Lung (tissue), 12 donors: ENCODE measurements around the gene AGAP2. TPM values are rescaled to one million over a fixed set of nuclear protein-coding genes. Genes with fewer than 3 reads are reported as not detected.
"Not testable (repeated sequence)": the region's sequence is repeated elsewhere in the genome, so short reads cannot be mapped to it uniquely, and the experiment has no call there.

Source experiments
- ATAC-seq: fragments of 200-7000 bp; cut with Tn5 transposase; one replicate; pipeline ENCODE4 v1.9.1; 2020; ENCODE audit warnings: moderate number of reproducible peaks; ENCODE audit not compliant: insufficient read depth, low FRiP score
- DNase-seq, 3 donors: peaks; one replicate each; pipeline ENCODE4 v3.0.0-alpha.2; 2013 to 2017
- H3K27ac ChIP-seq, 2 donors: one replicate each; pipeline ENCODE4 v1.5.1; 2013; ENCODE audit warnings: mild to moderate bottlenecking in 2 of 2, moderate library complexity in 2 of 2, control low read depth in 1 of 2, inconsistent platforms in 1 of 2, low read depth in 1 of 2, low read length in 1 of 2
- H3K27me3 ChIP-seq, 3 donors: one replicate each; pipeline ENCODE4 v1.5.1; 2013; ENCODE audit warnings: low read length in 2 of 3; ENCODE audit not compliant: control insufficient read depth in 3 of 3, insufficient read depth in 3 of 3
- H3K36me3 ChIP-seq, 4 donors: one replicate each; pipeline ENCODE4 v1.5.1; 2013; ENCODE audit warnings: low read length in 4 of 4, mild to moderate bottlenecking in 1 of 4, moderate library complexity in 1 of 4; ENCODE audit not compliant: control insufficient read depth in 4 of 4, insufficient read depth in 4 of 4
- H3K4me1 ChIP-seq, 5 donors: one replicate each; pipeline ENCODE4 v1.5.1; 2013; ENCODE audit warnings: low read length in 5 of 5, mild to moderate bottlenecking in 2 of 5, moderate library complexity in 1 of 5; ENCODE audit not compliant: control insufficient read depth in 5 of 5, insufficient read depth in 5 of 5
- H3K4me3 ChIP-seq: one replicate; pipeline ENCODE4 v1.5.1; 2013; ENCODE audit warnings: mild to moderate bottlenecking, control low read depth, moderate library complexity
- H3K9ac ChIP-seq, 2 donors: one replicate each; pipeline ENCODE4 v1.5.1; 2013; ENCODE audit warnings: low read length in 2 of 2, control low read depth in 1 of 2; ENCODE audit not compliant: insufficient read depth in 1 of 2
- H3K9me3 ChIP-seq, 4 donors: one replicate each; pipeline ENCODE4 v1.5.1; 2013; ENCODE audit warnings: low read length in 3 of 4, mild to moderate bottlenecking in 1 of 4, moderate library complexity in 1 of 4; ENCODE audit not compliant: control insufficient read depth in 4 of 4, insufficient read depth in 3 of 4
- CTCF ChIP-seq: IDR thresholded peaks from 2 replicates; pipeline ENCODE4 v1.5.1; 2012; ENCODE audit warnings: mild to moderate bottlenecking; ENCODE audit errors: control extremely low read depth, extremely low read depth
- WGBS, 2 donors: extraction: QIAGEN DNeasy Blood & Tissue Kit; methylation state at CpG; one replicate each; pipeline ENCODE4 v1.1.7; 2013; 5-methylcytosine and 5-hydroxymethylcytosine counted together
- polyA plus RNA-seq, 2 donors: library from polyadenylated mRNA; stranded (reverse); fragments of 200-250 nt; gene quantifications; one replicate each; pipeline ENCODE4 v1.2.1, GENCODE V29; 2013
- total RNA-seq, 2 donors: library from RNA; depleted of rRNA in 1 of 2; stranded (reverse); fragments of >200 nt in 1 of 2; gene quantifications; one replicate each; pipeline ENCODE4 v1.2.1, GENCODE V29; 2014 to 2021
- donor health status: control.
- donor health status: control.
- donor health status: Bipolar disorder and iron deficiency.
- donor health status: healthy.
- donor health status: DM: yes; HTN: yes; CAD: no.

The AGAP2 gene
- total and polyA plus RNA-seq, 4 donors = 1.4 to 4.8 (median 3.0) TPM

- WGBS, 2 donors = 74 to 83% methylated on average over 2 of the region's 2 CpGs
Observed at GRCh38 chr12:57688931-57689330, 49.6 kb downstream of the AGAP2 start.

DNA sequence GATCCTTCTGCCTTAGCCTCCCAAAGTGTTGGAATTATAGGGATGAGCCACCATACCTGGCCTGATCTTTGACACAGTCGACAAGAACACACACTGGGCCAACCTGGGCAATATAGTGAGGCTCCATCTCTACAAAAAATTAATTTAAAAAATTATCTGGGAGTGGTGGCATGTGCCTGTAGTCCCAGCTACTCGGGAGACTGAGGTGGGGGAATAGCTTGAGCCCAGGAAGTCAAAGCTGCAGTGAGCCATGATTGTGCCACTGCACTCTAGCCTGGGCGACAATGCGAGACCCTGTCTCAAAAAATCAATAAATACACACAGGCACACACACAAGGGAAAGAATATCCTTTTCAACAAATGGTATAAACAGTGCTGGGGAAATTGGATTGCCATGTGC, 50.7 kb downstream of the AGAP2 start:
- no peaks in the 10 kb centered on the region for H3K9me3 ChIP-seq
- ATAC-seq (no peak), DNase-seq (no peak)
- H3K9ac ChIP-seq = no peak overlapping the region
- H3K27ac ChIP-seq = no peak overlapping the region
- 78 to 82% methylated on average over 4 of the region's 4 CpGs for WGBS, 2 donors
- no peak overlapping the region for H3K4me3 ChIP-seq
- no peaks in the 10 kb centered on the region for H3K36me3 ChIP-seq
- TF ChIP-seq CTCF = no peak
- H3K27me3 ChIP-seq = peaks cover 0 to 8% (median 0%) of the 10 kb centered on the region in 3 donors
- no peaks in the 10 kb centered on the region for H3K4me1 ChIP-seq

More at GRCh38 chr12:57688931-57689330, 49.6 kb downstream of the AGAP2 start:
- no peak for TF ChIP-seq CTCF
- Histone ChIP-seq H3K9ac (no peak overlapping the region), H3K9me3 (no peaks in the 10 kb centered on the region), H3K4me1 (peaks cover 0 to 4% (median 0%) of the 10 kb centered on the region in 5 donors), H3K4me3 (no peak overlapping the region), H3K36me3 (no peaks in the 10 kb centered on the region), H3K27ac (no peak overlapping the region), H3K27me3 (peaks cover 0 to 8% (median 0%) of the 10 kb centered on the region in 3 donors)
- no peak for DNase-seq
- ATAC-seq = no peak

DNA sequence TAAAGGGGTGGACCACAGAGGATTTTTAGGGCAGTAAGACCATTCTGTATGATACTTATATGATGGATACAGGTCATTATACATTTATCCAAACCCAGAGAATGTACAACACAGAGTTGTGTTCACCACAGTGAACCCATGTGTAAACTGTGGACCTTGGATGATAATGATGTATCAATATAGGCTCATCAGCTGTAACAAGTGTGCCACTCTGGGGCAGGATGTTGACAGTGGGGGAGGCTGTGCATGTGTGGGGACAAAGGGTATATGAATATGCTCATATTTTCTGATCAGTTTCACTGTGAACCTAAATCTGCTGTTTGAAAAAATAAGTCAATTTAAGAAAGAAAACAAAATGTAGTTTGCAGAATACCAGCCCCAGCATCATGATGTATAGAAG, 58.8 kb downstream of the AGAP2 start:
- H3K27ac ChIP-seq = no peak overlapping the region
- H3K9ac ChIP-seq = no peak overlapping the region
- no peaks in the 10 kb centered on the region for H3K36me3 ChIP-seq
- H3K4me1 ChIP-seq = no peaks in the 10 kb centered on the region
- ATAC-seq (no peak), DNase-seq (no peak)
- H3K27me3 ChIP-seq = peaks cover 0 to 1% (median 0%) of the 10 kb centered on the region in 3 donors
- no peaks in the 10 kb centered on the region for H3K9me3 ChIP-seq
- no peak overlapping the region for H3K4me3 ChIP-seq
- TF ChIP-seq CTCF = no peak

GRCh38 chr12:57677947-57678346, 60.6 kb downstream of the AGAP2 start:
- H3K9me3 ChIP-seq, H3K4me1 ChIP-seq, H3K27ac ChIP-seq, H3K9ac ChIP-seq, H3K27me3 ChIP-seq, H3K36me3 ChIP-seq, H3K4me3 ChIP-seq, ATAC-seq, DNase-seq: not testable (repeated sequence)
- WGBS, 2 donors = 86 to 92% methylated on average over 9 of the region's 9 CpGs
